Body of pancreas (tissue), 4 donors: Measurements from ENCODE around the gene C2CD4C.

ENCODE experiments used
- POLR2A ChIP-seq, 3 donors: fragments of 450-650 bp; IDR thresholded peaks; one replicate each; pipeline ENCODE4 v1.6.1; 2016; ENCODE audit warnings: antibody characterized with exemption in 3 of 3, mild to moderate bottlenecking in 2 of 3
- TF ChIP-seq, protein P1 (sequence below), 7 experiments: fragments of 450-650 bp in 4 of 7; fragments of 200-600 bp in 3 of 7; sonication (generic) in 3 of 7; IDR thresholded peaks; one replicate each; pipeline ENCODE4 v1.5.1; 2016 to 2019; ENCODE audit warnings: antibody characterized with exemption in 7 of 7

- TF ChIP-seq, protein P1, sequence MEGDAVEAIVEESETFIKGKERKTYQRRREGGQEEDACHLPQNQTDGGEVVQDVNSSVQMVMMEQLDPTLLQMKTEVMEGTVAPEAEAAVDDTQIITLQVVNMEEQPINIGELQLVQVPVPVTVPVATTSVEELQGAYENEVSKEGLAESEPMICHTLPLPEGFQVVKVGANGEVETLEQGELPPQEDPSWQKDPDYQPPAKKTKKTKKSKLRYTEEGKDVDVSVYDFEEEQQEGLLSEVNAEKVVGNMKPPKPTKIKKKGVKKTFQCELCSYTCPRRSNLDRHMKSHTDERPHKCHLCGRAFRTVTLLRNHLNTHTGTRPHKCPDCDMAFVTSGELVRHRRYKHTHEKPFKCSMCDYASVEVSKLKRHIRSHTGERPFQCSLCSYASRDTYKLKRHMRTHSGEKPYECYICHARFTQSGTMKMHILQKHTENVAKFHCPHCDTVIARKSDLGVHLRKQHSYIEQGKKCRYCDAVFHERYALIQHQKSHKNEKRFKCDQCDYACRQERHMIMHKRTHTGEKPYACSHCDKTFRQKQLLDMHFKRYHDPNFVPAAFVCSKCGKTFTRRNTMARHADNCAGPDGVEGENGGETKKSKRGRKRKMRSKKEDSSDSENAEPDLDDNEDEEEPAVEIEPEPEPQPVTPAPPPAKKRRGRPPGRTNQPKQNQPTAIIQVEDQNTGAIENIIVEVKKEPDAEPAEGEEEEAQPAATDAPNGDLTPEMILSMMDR (IDR thresholded peaks at IDR 0.05): no peak
- TF ChIP-seq POLR2A (IDR thresholded peaks at IDR 0.05): no peak
Measured at GRCh38 chr19:375395-376110, 33.4 kb downstream of the C2CD4C start.
